ENCODE results near the gene YBX2. TPM values are rescaled to one million over a fixed set of nuclear protein-coding genes. Genes with fewer than 3 reads are reported as not detected.

The YBX2 gene
- total RNA-seq, 1 donor from 2014 or later, result 0.52 TPM

GRCh38 chr17:7332111-7332510 is 37.7 kb upstream of the YBX2 start:
- no peak overlapping the region for H3K9ac ChIP-seq (ENCODE audit: low read depth in 1 of 3, low read length in 3 of 3)
- no peak overlapping the region for H3K27ac ChIP-seq (ENCODE audit: low read depth, low read length)
- peaks cover 21 to 42% (median 21%) of the 10 kb centered on the region in 3 donors for H3K27me3 ChIP-seq (ENCODE audit: control insufficient read depth in 3 of 3, insufficient read depth in 3 of 3, low read length in 3 of 3)
- peaks cover 0 to 1% (median 0%) of the 10 kb centered on the region in 3 donors for H3K36me3 ChIP-seq (ENCODE audit: control insufficient read depth in 3 of 3, insufficient read depth in 3 of 3, low read length in 3 of 3)
- no peak overlapping the region for H3K4me3 ChIP-seq (ENCODE audit: low read length in 3 of 3)
- H3K4me1 ChIP-seq (ENCODE audit: control insufficient read depth in 3 of 3, insufficient read depth in 3 of 3, low read length in 3 of 3), result peaks cover 25 to 29% (median 25%) of the 10 kb centered on the region in 3 donors
- no peaks in the 10 kb centered on the region for H3K9me3 ChIP-seq (ENCODE audit: control insufficient read depth in 3 of 3, low read length in 3 of 3)

DNA sequence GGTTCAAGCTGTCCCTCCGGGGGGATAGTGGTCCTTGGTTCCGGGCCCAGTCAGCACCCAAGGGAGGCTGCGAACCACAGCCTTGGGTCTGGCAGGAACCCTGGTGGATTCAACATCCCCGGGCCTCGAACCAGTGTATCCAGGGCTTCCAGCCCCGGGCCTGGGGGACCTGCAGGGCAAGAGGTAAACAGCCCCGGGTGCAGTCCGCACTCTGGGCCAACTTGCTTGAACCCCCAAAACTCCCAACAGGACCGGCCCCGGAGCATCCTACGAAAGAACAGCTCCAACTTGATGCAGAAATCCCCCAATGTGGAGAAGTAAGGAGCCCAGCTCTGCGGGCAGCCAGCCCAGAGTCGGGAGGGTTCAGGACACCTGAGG is 36.2 kb upstream of the YBX2 start:
- Histone ChIP-seq H3K36me3 (ENCODE audit: control insufficient read depth in 3 of 3, insufficient read depth in 3 of 3, low read length in 3 of 3) (peaks cover 10 to 15% (median 12%) of the 10 kb centered on the region in 3 donors), H3K9me3 (ENCODE audit: control insufficient read depth in 3 of 3, low read length in 3 of 3) (no peaks in the 10 kb centered on the region), H3K4me3 (ENCODE audit: low read length in 3 of 3) (peak overlapping the region; percentile 58 to 100 (median 97)), H3K4me1 (ENCODE audit: control insufficient read depth in 3 of 3, insufficient read depth in 3 of 3, low read length in 3 of 3) (peaks cover 25 to 29% (median 27%) of the 10 kb centered on the region in 3 donors), H3K27me3 (ENCODE audit: control insufficient read depth in 3 of 3, insufficient read depth in 3 of 3, low read length in 3 of 3) (peaks cover 9 to 27% (median 10%) of the 10 kb centered on the region in 3 donors), H3K27ac (ENCODE audit: low read depth, low read length) (peak overlapping the region; percentile 88), H3K9ac (ENCODE audit: low read depth in 1 of 3, low read length in 3 of 3) (peak overlapping the region in 2 of 3 donors; percentile 53 to 60)

- H3K36me3 ChIP-seq (ENCODE audit: control insufficient read depth in 3 of 3, insufficient read depth in 3 of 3, low read length in 3 of 3), result peaks cover 13 to 19% (median 15%) of the 10 kb centered on the region in 3 donors
- peak overlapping the region; percentile 78 to 91 (median 83) for H3K9ac ChIP-seq (ENCODE audit: low read depth in 1 of 3, low read length in 3 of 3)
- peaks cover 25 to 29% (median 27%) of the 10 kb centered on the region in 3 donors for H3K4me1 ChIP-seq (ENCODE audit: control insufficient read depth in 3 of 3, insufficient read depth in 3 of 3, low read length in 3 of 3)
- peak overlapping the region; percentile 88 for H3K27ac ChIP-seq (ENCODE audit: low read depth, low read length)
- H3K27me3 ChIP-seq (ENCODE audit: control insufficient read depth in 3 of 3, insufficient read depth in 3 of 3, low read length in 3 of 3), result peaks cover 5 to 22% (median 5%) of the 10 kb centered on the region in 3 donors
- H3K9me3 ChIP-seq (ENCODE audit: control insufficient read depth in 3 of 3, low read length in 3 of 3), result no peaks in the 10 kb centered on the region
- peak overlapping the region; percentile 97 to 100 (median 99) for H3K4me3 ChIP-seq (ENCODE audit: low read length in 3 of 3)
Measured at GRCh38 chr17:7329997-7330637, 35.7 kb upstream of the YBX2 start.

DNA sequence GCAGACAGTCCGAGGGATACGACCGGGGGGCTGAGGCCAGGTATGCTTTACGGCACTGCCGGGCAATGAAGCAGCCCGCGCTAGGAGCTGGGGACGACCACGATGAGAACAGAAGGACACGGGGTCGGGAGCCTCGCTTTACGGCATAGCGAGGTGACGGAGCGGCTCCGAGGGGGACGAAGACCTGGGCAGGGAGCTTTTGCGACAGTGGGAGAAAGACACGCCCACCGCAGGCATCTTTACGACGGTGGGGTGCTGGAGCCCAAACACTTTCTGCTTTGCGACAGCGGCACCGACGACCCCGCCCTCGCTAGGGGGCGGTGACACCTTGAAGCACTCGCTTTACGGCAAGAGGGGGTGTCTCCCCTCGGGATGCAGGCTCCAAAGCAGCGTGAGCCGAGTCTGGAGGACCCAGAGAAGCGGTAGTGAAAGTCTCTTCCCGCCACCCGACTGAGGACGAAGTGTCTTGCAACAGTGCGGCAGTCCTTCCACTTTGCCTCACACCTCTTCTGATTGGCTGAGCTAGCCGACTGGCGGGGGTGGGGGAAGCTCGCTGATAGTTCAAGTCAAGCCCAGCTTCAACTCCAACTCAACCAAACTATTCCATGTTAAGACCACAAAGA is 35.0 kb upstream of the YBX2 start:
- Histone ChIP-seq H3K4me3 (ENCODE audit: low read length in 3 of 3) (peak overlapping the region; percentile 97 to 100 (median 99)), H3K9ac (ENCODE audit: low read depth in 1 of 3, low read length in 3 of 3) (peak overlapping the region; percentile 78 to 91 (median 83)), H3K9me3 (ENCODE audit: control insufficient read depth in 3 of 3, low read length in 3 of 3) (no peaks in the 10 kb centered on the region), H3K36me3 (ENCODE audit: control insufficient read depth in 3 of 3, insufficient read depth in 3 of 3, low read length in 3 of 3) (peaks cover 19 to 24% (median 20%) of the 10 kb centered on the region in 3 donors), H3K27me3 (ENCODE audit: control insufficient read depth in 3 of 3, insufficient read depth in 3 of 3, low read length in 3 of 3) (peaks cover 0 to 16% (median 1%) of the 10 kb centered on the region in 3 donors), H3K4me1 (ENCODE audit: control insufficient read depth in 3 of 3, insufficient read depth in 3 of 3, low read length in 3 of 3) (peaks cover 25 to 29% (median 27%) of the 10 kb centered on the region in 3 donors), H3K27ac (ENCODE audit: low read depth, low read length) (peak overlapping the region; percentile 88)

DNA sequence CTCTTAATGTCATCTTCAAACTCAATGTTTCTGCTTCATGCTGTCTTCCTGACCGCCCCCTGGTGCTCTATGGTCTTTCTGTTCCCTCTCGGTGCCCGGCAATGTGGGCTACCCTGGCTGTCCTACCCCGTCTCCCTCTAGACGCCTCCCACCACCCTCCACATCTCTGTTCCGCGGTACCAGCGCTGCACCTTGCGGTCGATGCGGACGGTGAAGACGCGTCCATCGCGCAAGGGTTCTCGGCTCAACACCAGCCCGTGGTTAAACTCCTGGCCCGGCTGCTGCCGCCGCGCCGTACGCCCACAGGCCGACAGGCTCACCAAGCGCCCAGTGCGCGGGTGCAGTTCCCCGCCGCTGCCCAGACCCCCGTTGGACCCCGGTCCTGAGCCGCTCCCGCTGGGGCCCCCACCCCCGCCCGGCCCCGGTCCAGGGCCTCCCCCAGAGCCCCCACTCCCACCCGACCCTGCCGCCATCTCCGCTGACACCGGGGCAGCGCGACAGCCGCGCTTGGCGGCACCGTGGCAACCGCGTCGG is 34.5 kb upstream of the YBX2 start, which contains the start of gene NEURL4:
NEURL4 (minus strand) TSS at position 496 of the 534 bp plus-strand sequence; CDS start at position 473, 23 bp downstream.
- Histone ChIP-seq H3K27ac (ENCODE audit: low read depth, low read length) (peak within 1 kb of the TSS; percentile 88), H3K4me3 (ENCODE audit: low read length in 3 of 3) (peak within 1 kb of the TSS; percentile 97 to 100 (median 99)), H3K9ac (ENCODE audit: low read depth in 1 of 3, low read length in 3 of 3) (peak within 1 kb of the TSS; percentile 91 to 95 (median 93)), H3K4me1 (ENCODE audit: control insufficient read depth in 3 of 3, insufficient read depth in 3 of 3, low read length in 3 of 3) (peaks cover 25 to 29% (median 27%) of the 10 kb centered on the region in 3 donors), H3K9me3 (ENCODE audit: control insufficient read depth in 3 of 3, low read length in 3 of 3) (no peaks in the 10 kb centered on the region), H3K27me3 (ENCODE audit: control insufficient read depth in 3 of 3, insufficient read depth in 3 of 3, low read length in 3 of 3) (peaks cover 0 to 10% (median 0%) of the 10 kb centered on the region in 3 donors), H3K36me3 (ENCODE audit: control insufficient read depth in 3 of 3, insufficient read depth in 3 of 3, low read length in 3 of 3) (peaks cover 24 to 29% (median 25%) of the 10 kb centered on the region in 3 donors)

GRCh38 chr17:7328009-7328408 is 33.6 kb upstream of the YBX2 start:
- peak overlapping the region in 2 of 3 donors; percentile 91 to 93 for H3K9ac ChIP-seq (ENCODE audit: low read depth in 1 of 3, low read length in 3 of 3)
- H3K9me3 ChIP-seq (ENCODE audit: control insufficient read depth in 3 of 3, low read length in 3 of 3), result no peaks in the 10 kb centered on the region
- H3K27me3 ChIP-seq (ENCODE audit: control insufficient read depth in 3 of 3, insufficient read depth in 3 of 3, low read length in 3 of 3), result peaks cover 0 to 8% (median 0%) of the 10 kb centered on the region in 3 donors
- H3K4me3 ChIP-seq (ENCODE audit: low read length in 3 of 3), result peak overlapping the region; percentile 97 to 100 (median 99)
- peaks cover 25 to 29% (median 27%) of the 10 kb centered on the region in 3 donors for H3K4me1 ChIP-seq (ENCODE audit: control insufficient read depth in 3 of 3, insufficient read depth in 3 of 3, low read length in 3 of 3)
- peaks cover 33 to 38% (median 34%) of the 10 kb centered on the region in 3 donors for H3K36me3 ChIP-seq (ENCODE audit: control insufficient read depth in 3 of 3, insufficient read depth in 3 of 3, low read length in 3 of 3)
- H3K27ac ChIP-seq (ENCODE audit: low read depth, low read length), result no peak overlapping the region

DNA sequence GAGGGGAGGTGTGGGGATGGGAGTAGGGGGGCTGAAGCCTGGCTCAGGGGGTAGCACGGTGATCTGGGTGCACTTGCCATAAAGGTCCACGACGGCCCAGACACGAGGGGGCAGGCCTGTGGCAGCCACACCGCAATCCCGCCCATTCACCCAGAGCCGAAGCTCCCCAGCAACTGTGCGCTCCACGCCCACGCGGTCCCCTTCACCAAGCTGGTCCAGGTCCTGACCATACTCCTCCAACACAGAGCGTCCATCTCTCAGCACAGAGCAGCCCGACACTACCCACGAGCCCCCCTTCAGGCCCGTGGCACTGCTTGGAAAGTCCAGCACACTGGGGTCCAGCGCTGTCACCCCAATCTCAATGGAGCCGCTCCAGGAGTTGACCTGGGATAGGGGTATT is 33.1 kb upstream of the YBX2 start:
- H3K9ac ChIP-seq (ENCODE audit: low read depth in 1 of 3, low read length in 3 of 3), result peak overlapping the region in 1 of 3 donors; percentile 33
- no peak overlapping the region for H3K4me3 ChIP-seq (ENCODE audit: low read length in 3 of 3)
- H3K4me1 ChIP-seq (ENCODE audit: control insufficient read depth in 3 of 3, insufficient read depth in 3 of 3, low read length in 3 of 3), result peaks cover 25 to 29% (median 27%) of the 10 kb centered on the region in 3 donors
- peaks cover 0 to 8% (median 0%) of the 10 kb centered on the region in 3 donors for H3K27me3 ChIP-seq (ENCODE audit: control insufficient read depth in 3 of 3, insufficient read depth in 3 of 3, low read length in 3 of 3)
- H3K27ac ChIP-seq (ENCODE audit: low read depth, low read length), result no peak overlapping the region
- H3K9me3 ChIP-seq (ENCODE audit: control insufficient read depth in 3 of 3, low read length in 3 of 3), result no peaks in the 10 kb centered on the region
- peaks cover 38 to 43% (median 39%) of the 10 kb centered on the region in 3 donors for H3K36me3 ChIP-seq (ENCODE audit: control insufficient read depth in 3 of 3, insufficient read depth in 3 of 3, low read length in 3 of 3)

DNA sequence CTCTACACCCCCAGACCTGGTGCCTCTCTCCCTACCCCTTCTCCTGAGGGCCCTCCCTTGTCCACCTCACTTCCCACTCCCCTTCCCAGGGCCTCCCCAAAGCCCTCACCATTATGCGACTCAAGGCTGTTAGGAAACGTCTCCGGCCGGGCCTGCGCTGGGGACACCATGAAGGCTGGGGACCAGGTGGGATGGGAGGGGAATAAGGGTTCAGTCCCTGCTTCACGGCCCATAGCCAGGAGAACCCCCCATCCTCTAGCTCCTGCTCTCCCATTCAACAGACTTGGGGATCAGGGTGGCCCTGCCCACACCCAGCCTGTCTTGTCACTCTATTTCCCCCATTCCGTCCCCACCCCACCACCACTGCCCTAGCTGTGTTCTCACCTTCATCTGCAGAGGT is 32.6 kb upstream of the YBX2 start:
- Histone ChIP-seq H3K27me3 (ENCODE audit: control insufficient read depth in 3 of 3, insufficient read depth in 3 of 3, low read length in 3 of 3) (peaks cover 0 to 3% (median 0%) of the 10 kb centered on the region in 3 donors), H3K9me3 (ENCODE audit: control insufficient read depth in 3 of 3, low read length in 3 of 3) (no peaks in the 10 kb centered on the region), H3K4me3 (ENCODE audit: low read length in 3 of 3) (no peak overlapping the region), H3K4me1 (ENCODE audit: control insufficient read depth in 3 of 3, insufficient read depth in 3 of 3, low read length in 3 of 3) (peaks cover 25 to 29% (median 27%) of the 10 kb centered on the region in 3 donors), H3K36me3 (ENCODE audit: control insufficient read depth in 3 of 3, insufficient read depth in 3 of 3, low read length in 3 of 3) (peaks cover 42 to 48% (median 43%) of the 10 kb centered on the region in 3 donors), H3K27ac (ENCODE audit: low read depth, low read length) (no peak overlapping the region), H3K9ac (ENCODE audit: low read depth in 1 of 3, low read length in 3 of 3) (no peak overlapping the region)

DNA sequence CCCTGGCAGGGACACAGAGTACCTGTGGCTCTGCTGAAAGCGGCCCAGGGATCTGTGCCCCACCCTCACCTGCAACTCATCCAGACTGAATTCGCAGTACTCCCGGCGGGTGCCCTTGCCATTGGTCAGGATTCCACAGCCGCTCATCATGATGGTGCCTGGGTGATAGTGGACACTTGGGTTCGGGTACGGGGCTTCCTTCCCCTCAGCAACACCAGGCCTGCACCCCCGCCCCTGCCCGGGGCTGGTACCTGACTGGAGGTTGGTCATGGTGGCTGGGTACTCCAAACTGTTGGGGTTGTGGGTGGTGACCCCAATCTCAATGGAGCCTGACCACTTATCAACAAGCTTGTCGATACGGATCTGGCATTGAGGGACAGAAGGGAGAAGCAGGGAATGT is 31.7 kb upstream of the YBX2 start:
- Histone ChIP-seq H3K9ac (ENCODE audit: low read depth in 1 of 3, low read length in 3 of 3) (no peak overlapping the region), H3K36me3 (ENCODE audit: control insufficient read depth in 3 of 3, insufficient read depth in 3 of 3, low read length in 3 of 3) (peaks cover 51 to 57% (median 52%) of the 10 kb centered on the region in 3 donors), H3K4me1 (ENCODE audit: control insufficient read depth in 3 of 3, insufficient read depth in 3 of 3, low read length in 3 of 3) (peaks cover 25 to 29% (median 27%) of the 10 kb centered on the region in 3 donors), H3K4me3 (ENCODE audit: low read length in 3 of 3) (no peak overlapping the region), H3K9me3 (ENCODE audit: control insufficient read depth in 3 of 3, low read length in 3 of 3) (no peaks in the 10 kb centered on the region), H3K27me3 (ENCODE audit: control insufficient read depth in 3 of 3, insufficient read depth in 3 of 3, low read length in 3 of 3) (no peaks in the 10 kb centered on the region), H3K27ac (ENCODE audit: low read depth, low read length) (no peak overlapping the region)

All from skeletal muscle tissue (tissue), 4 donors.